GM21381 (cell line): ENCODE results near the gene RAMAC.
A peak's percentile ranks its signal among the peaks of the same experiment; 100 is the strongest.
"Not testable (repeated sequence)": the region's sequence is repeated elsewhere in the genome, so short reads cannot be mapped to it uniquely, and the experiment has no call there.

Experiments
- ATAC-seq: cut with Tn5 transposase; IDR thresholded peaks from one replicate; pipeline ENCODE4 v1.9.1; 2021; ENCODE audit warnings: mild to moderate bottlenecking, moderate library complexity; ENCODE audit not compliant: unreplicated experiment

Gene RAMAC

DNA sequence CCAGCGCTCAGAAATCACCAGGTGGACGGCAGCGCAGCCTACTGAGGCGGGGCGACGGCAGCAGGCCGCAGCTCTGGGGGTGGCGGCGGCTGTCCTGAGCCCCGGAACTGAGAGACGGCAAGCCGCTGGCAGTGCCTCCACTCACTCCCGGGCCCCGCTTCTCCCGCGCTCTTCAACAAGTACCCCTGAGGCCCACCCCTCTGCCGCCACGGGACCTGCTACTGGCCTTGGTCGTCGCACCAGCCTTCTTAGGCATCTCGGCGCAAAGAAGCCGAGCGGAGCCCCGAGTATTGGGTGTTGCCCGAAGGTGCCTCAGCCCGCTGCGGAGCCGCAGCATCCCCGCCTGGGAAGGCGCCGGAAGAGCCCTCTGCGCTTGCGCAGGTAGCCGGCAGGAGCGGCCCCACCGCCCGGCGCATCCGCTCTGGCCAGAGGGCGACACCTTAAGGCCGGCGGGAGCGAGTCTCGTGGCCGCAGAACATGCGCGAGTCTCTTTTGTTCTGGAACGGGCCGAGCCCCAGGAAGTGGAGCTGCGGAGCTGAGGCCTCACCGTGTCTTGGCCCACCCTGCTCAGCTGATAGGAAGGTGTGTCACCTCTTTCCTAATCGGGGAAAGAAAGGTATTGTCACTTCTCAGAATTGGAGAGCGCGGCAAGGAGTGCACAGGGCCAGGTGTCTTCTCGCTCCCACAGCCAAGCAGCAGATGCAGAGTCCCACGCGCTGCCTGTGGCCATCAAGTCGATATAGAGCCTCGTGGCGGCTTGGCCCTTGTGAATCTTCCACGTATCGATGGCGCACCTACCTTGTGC, 25.5 kb downstream of the RAMAC start, which contains the start of gene C15orf40:
Gene C15orf40, minus strand, starts transcription at position 369 of the 805 bp plus-strand sequence. Its CDS starts 32 bp downstream, at position 337.
- peak; percentile 89 for ATAC-seq

DNA sequence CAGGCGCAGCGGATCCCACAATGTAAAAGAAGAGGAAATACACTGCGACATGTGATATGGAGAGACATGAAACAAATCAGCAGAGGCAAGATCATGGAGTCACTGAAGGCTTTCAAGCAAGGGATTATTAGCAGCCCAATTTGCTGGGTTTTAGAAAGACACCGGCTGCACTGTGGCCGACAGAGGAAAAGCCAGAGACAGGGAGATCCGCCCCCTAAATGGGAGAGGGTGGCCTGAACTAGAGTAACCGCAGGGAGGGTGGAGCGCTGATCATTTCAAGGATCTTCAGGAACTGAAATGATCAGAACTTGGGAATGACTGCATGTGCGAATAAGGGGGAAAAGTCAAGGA, 26.0 kb downstream of the RAMAC start:
- ATAC-seq = no peak

DNA sequence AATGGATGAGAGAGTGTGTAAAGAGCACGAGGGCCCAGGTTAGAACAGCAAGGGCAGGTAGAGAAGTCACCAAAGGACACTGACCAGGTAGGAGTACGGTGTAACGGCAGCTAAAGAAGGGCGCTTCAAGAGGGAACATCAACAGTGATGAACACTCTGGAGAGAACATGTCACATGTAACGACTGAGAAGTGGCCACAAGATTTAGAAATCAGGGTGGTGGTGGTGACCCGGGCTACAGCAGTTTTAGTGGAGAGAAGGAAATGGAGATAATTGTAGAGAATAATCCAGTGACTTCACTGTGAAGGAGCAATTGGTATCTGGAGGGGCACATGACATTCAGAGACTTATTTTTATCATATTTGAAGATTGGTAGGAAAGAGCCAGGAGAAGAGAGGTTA, 26.6 kb downstream of the RAMAC start:
- no peak for ATAC-seq

DNA sequence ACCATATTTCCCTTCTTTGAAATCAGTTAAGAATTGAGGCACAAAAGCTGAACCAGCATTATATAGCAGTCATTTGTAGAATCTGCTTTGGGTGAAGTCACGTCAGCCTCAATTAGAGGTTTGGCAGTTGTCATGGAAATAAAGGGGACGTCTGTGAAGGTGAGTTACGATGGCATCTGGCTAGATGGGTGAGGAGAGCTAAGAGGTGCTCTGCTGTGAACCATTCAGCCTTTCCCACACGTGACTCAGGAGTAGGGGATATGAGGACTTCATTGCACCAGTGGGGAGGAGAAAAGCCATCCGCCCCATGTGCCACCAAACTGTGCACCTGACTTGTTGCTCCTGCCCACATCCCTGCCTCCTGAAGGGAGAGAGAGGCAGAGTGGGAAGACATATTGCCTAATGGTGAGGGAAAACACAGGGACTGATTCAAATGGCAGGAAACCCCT, 28.2 kb downstream of the RAMAC start:
- ATAC-seq = no peak

DNA sequence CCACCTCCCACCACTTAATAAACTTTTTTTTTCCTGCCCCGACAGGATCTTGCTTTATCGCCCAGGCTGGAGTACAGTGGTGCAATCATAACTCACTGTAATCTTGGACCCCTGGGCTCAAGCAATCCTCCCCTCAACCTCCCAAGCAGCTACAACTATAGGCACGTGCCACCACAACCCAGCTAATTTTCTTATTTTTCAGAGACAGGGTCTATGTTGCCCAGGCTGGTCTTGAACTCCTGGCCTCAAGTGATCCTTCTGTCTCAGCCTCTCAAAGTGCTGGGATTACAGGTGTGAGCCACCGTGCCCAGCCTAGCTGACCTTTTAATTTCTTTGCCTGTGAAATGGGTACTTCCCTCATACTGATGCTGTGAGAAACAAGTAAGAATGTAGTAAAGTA, 29.4 kb downstream of the RAMAC start:
- no peak for ATAC-seq

DNA sequence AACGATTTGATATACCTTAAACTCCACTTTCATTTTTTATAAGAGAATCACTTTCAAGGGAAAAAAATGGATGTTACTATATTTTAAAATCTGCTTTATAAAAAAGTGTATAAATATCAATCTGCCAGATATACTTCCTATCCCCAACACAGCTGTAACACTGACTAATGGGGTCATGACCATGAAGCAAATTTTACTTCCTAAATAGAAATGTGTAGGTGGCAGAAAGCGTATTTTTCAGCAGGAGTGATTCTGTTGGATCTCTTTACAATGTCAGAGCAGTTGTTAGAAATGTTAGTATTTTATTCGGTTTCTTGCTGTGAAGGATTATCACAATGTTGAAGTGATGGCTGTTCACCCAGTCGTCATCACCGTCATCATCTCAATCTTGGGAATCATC, 30.9 kb downstream of the RAMAC start:
- ATAC-seq = no peak

DNA sequence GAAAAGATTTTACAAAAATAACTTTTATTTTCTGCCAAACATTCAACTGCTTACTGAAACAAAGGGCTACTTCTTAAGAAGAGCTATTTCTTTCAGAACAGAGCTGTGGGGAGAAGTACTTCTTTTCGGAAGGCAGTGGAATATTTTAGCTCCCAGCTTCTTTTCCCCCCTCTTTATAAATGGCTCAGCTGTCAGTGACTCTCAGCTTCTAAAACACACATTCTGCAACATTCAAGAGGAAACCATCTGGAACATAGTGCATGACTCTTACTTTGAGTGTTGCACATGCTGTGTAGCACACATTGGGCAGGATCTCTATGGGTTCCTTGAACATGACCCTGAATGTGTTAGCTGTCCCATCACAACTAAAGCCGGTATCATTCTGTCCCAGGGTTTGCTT, 32.4 kb downstream of the RAMAC start:
- no peak for ATAC-seq

DNA sequence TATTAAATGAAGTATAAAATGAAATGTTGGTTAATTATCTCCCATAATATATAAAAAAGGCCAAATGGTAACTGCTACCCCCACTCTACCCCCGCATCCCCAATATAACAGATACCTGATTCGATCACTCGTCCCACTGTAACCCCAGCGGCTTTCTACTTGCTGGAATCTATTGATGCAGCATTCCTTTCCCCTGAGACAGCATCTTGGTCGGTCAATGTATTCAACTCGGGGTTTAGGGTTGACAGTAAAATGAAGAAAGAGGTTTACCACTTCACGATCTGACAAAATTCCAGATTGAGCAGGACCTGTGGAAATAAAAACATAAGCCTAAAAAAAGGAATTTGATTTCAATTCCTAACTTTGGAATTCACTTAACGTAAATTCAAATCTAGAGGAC, 44.0 kb downstream of the RAMAC start:
- ATAC-seq = no peak

DNA sequence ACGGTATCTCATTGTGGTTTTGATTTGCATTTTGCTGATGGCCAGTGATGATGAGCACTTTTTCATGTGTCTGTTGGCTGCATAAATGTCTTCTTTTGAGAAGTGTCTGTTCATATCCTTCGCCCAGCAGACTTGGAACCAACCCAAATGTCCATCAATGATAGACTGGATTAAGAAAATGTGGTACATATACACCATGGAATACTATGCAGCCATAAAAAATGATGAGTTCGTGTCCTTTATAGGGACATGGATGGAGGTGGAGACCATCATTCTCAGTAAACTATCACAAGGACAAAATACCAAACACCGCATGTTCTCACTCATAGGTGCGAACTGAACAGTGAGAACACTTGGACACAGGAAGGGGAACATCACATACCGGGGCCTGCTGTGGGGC, 45.2 kb downstream of the RAMAC start:
- ATAC-seq = not testable (repeated sequence)

DNA sequence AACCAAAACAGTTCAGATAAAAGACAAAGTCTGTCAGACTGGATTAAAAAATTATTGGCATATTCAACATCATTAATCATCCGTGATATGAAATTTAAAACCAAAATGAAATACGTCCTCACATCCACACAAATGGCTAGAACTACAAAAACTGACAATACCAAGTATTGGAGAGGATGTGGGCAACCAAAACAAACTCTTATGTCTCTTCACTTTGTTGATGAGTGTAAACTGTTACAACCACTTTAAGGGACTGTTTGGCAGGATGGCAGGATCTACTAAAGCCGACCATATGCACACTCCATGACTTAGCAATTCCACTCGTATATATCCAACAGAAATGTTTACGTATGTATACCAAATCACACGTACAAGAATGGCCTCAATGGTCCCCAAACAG, 50.2 kb downstream of the RAMAC start:
- no peak for ATAC-seq

DNA sequence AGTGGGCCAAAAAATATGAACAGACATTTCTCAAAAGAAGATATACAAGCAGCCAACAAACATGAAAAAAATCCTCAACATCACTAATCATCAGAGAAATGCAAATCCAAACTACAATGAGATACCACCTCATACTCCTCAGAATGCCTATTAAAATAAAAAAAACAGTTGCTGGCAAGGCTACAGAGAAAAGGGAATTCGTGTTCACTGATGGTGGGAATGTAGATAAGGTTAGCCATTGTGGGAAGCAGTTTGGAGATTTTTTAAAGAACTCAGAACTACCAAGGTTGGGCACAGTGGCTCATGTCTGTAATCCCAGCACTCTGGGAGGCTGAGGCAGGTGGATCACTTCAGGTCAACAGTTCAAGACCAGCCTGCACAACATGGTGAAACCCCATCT, 53.2 kb downstream of the RAMAC start:
- ATAC-seq = no peak
